Activated naive CD4-positive, alpha-beta T cell treated with anti-CD3 and anti-CD28 coated beads, Interleukin-2, amount 50 U/mL, for 16 hours (primary cell): Measurements from ENCODE around the gene USP13.

Source experiments
- DNase-seq: peaks from one replicate; pipeline ENCODE4 v3.0.0-alpha.2; 2020

The USP13 gene

GRCh38 chr3:179701176-179701827 lies 48.5 kb downstream of the USP13 start:
- no peak for DNase-seq

- DNase-seq, result no peak
Measured at GRCh38 chr3:179702271-179702947, 49.6 kb downstream of the USP13 start.

GRCh38 chr3:179703816-179704215 lies 51.0 kb downstream of the USP13 start:
- no peak for DNase-seq

GRCh38 chr3:179706233-179706632 lies 53.4 kb downstream of the USP13 start:
- DNase-seq, result no peak

GRCh38 chr3:179710079-179710478 lies 57.2 kb downstream of the USP13 start:
- DNase-seq, result no peak

- no peak for DNase-seq
Measured at GRCh38 chr3:179713643-179714090, 60.8 kb downstream of the USP13 start.

GRCh38 chr3:179715582-179715981 lies 62.7 kb downstream of the USP13 start:
- DNase-seq, result no peak

- no peak for DNase-seq
Measured at GRCh38 chr3:179716226-179716625, 63.4 kb downstream of the USP13 start.

GRCh38 chr3:179716811-179717210 lies 64.0 kb downstream of the USP13 start:
- no peak for DNase-seq

GRCh38 chr3:179717219-179717618 lies 64.4 kb downstream of the USP13 start:
- DNase-seq, result no peak

- DNase-seq, result no peak
Measured at GRCh38 chr3:179719048-179719734, 66.4 kb downstream of the USP13 start.

GRCh38 chr3:179720196-179720595 lies 67.4 kb downstream of the USP13 start:
- DNase-seq, result no peak

- DNase-seq, result no peak
Measured at GRCh38 chr3:179723617-179724016, 70.8 kb downstream of the USP13 start.

GRCh38 chr3:179726075-179726699 lies 73.3 kb downstream of the USP13 start:
- DNase-seq, result no peak

- no peak for DNase-seq
Measured at GRCh38 chr3:179729086-179729485, 76.2 kb downstream of the USP13 start.

- DNase-seq, result no peak
Measured at GRCh38 chr3:179729981-179730380, 77.1 kb downstream of the USP13 start.

- DNase-seq, result no peak
Measured at GRCh38 chr3:179730506-179730905, 77.7 kb downstream of the USP13 start.

- DNase-seq, result no peak
Measured at GRCh38 chr3:179731544-179731943, 78.7 kb downstream of the USP13 start.

GRCh38 chr3:179732661-179733348 lies 80.0 kb downstream of the USP13 start:
- no peak for DNase-seq

- no peak for DNase-seq
Measured at GRCh38 chr3:179733797-179734196, 81.0 kb downstream of the USP13 start.

- no peak for DNase-seq
Measured at GRCh38 chr3:179734497-179735281, 81.8 kb downstream of the USP13 start.

- DNase-seq, result no peak
Measured at GRCh38 chr3:179735321-179735720, 82.5 kb downstream of the USP13 start.
